ENCODE data around the gene CEP112.

The CEP112 gene

GRCh38 chr17:66032082-66032712, 159.7 kb downstream of the CEP112 start:
- no peak for TF ChIP-seq CTCF (conservative IDR thresholded peaks at IDR 0.05)
- H3K27ac ChIP-seq, result no peak overlapping the region

GRCh38 chr17:66025551-66025950, 166.4 kb downstream of the CEP112 start:
- no peak for TF ChIP-seq CTCF (conservative IDR thresholded peaks at IDR 0.05)
- H3K27ac ChIP-seq, result no peak overlapping the region

GRCh38 chr17:66021757-66022156, 170.2 kb downstream of the CEP112 start:
- no peak for TF ChIP-seq CTCF (conservative IDR thresholded peaks at IDR 0.05)
- H3K27ac ChIP-seq, result no peak overlapping the region

- TF ChIP-seq CTCF (conservative IDR thresholded peaks at IDR 0.05), result no peak
- no peak overlapping the region for H3K27ac ChIP-seq
Measured at GRCh38 chr17:66018786-66019185, 173.1 kb downstream of the CEP112 start.

- no peak overlapping the region for H3K27ac ChIP-seq
- no peak for TF ChIP-seq CTCF (conservative IDR thresholded peaks at IDR 0.05)
Measured at GRCh38 chr17:66016231-66016630, 175.7 kb downstream of the CEP112 start.

- no peak for TF ChIP-seq CTCF (conservative IDR thresholded peaks at IDR 0.05)
- no peak overlapping the region for H3K27ac ChIP-seq
Measured at GRCh38 chr17:66008680-66009079, 183.3 kb downstream of the CEP112 start.

GRCh38 chr17:66006654-66007053, 185.3 kb downstream of the CEP112 start:
- TF ChIP-seq CTCF (conservative IDR thresholded peaks at IDR 0.05), result no peak

More at GRCh38 chr17:66006654-66007053, 185.3 kb downstream of the CEP112 start:
- no peak overlapping the region for H3K27ac ChIP-seq

All from VCaP (cell line).